ENCODE measurements around the gene OR10R2.
"Not testable (repeated sequence)": the region's sequence is repeated elsewhere in the genome, so short reads cannot be mapped to it uniquely, and the experiment has no call there.

Gene OR10R2, protein sequence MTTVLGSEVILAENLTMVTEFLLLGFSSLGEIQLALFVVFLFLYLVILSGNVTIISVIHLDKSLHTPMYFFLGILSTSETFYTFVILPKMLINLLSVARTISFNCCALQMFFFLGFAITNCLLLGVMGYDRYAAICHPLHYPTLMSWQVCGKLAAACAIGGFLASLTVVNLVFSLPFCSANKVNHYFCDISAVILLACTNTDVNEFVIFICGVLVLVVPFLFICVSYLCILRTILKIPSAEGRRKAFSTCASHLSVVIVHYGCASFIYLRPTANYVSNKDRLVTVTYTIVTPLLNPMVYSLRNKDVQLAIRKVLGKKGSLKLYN

DNA sequence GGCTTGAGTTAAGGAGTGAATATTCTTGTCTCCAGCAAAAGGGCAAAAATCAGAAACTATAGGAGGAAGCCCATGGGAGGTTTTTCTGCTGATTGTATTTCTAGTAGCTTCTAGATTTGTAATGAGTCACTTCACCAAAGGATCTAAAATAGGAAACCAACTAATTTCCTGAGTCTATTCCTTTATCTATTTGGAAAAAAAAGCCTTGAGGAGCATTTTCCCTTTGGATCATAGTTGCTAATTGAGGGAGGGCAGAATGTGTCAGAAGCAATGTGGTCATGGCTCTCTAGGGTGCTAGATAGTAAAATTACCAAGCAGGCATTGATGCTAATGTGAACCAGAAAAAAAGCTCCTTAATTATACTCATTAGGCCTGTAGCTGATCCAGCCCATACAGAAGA, at the start of gene OR10R2:
OR10R2 (plus strand) TSS at position 301 of the 400 bp plus-strand sequence. CDS start 106 bp downstream, outside the sequence.
- DNase-seq (ENCODE audit: low spot score): no peak

DNA sequence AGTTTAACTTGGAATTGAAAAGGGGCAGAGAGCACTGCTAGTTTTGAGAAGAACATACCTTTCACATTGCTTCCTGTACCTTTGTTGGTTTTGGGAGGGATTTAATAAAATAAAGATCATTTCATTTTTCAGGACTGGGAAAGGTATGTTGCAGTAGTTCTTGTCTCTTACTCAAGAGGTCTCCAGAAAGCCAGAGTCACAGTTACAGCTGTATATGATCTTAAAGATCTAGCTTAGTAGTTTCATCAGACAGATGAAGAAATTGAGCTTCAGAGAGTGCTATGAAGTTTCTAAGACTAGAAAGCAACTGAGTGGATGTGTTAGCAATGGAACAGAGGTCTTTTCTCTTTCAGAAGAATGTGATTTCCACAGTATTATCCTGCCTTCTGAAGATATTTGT, 47.0 kb upstream of the OR10R2 start:
- DNase-seq (ENCODE audit: low spot score): no peak

DNA sequence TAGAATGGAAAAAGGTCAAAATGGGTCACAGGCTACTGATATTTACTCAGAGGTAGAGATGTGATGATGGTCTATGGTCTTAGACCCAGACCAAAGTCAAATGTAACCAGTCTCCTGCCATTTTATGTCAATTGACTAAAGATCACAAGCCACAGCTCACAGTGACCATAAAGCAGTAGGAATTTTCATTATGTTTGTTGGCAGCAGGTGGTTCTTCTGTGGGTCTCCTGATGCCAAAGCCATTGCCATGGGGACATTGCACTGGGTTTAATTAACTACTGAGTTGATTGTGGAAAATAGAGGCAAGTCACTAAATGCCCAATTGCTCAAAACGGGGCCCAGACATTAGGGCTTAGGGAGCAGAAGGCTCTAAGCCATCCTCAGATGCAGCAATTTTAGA, 45.9 kb upstream of the OR10R2 start, which contains the start of gene OR10K2:
OR10K2 (minus strand) TSS at position 101 of the 400 bp plus-strand sequence. CDS start 5,371 bp downstream, outside the sequence.
- DNase-seq (ENCODE audit: low spot score): no peak

DNA sequence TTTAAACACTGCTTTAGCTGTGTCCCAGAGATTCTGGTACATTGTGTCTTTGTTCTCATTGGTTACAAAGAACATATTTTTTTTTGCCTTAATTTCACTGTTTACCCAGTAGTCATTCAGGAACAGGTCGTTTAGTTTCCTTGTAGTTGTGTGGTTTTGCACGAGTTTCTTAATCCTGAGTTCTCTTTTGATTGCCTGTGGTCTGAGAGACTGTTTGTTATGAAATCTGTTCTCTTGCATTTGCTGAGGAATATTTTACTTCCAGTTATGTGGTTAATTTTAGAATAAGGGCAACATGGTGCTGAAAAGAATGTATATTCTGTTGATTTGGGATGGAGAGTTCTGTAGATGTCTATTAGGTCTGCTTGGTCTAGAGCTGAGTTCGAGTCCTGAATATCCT, 41.9 kb upstream of the OR10R2 start:
- not testable (repeated sequence) for DNase-seq (ENCODE audit: low spot score)

DNA sequence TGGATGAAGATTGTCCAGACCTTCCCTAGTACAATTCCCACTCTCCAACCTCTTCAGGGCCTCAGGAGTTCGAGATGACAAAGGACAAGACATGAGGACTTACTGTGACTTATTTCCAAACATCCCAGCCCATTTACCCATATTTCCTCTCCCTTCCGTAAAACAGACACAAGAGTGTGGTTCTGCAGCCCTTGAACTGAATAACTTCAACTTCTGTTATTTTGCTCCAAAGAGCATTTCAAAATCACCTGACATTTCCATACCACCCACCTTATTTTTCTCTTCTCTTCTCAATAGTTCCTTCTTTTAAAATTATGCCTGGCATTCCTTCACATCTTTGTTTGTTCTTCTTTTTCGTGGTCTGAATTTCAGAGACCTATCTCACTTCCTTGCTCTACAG, 37.3 kb upstream of the OR10R2 start:
- no peak for DNase-seq (ENCODE audit: low spot score)

DNA sequence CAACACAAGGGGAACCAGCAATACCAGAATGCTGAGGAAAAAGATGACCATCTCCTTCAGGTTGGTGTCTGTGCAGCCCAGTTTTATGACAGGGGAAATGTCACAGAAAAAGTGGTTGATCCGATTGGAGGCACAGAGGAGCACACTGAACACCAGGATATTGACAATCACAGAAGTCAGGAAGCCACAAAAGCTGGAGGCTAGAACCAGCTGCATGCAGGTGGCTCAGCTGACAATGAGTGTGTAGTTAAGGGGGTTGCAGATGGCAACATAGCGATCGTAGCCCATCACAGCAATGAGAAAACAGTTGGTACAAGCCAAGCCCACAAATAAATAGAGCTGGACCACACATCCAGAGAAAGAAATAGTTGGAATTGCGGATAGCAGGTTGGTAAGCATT, 26.6 kb upstream of the OR10R2 start:
- no peak for DNase-seq (ENCODE audit: low spot score)

DNA sequence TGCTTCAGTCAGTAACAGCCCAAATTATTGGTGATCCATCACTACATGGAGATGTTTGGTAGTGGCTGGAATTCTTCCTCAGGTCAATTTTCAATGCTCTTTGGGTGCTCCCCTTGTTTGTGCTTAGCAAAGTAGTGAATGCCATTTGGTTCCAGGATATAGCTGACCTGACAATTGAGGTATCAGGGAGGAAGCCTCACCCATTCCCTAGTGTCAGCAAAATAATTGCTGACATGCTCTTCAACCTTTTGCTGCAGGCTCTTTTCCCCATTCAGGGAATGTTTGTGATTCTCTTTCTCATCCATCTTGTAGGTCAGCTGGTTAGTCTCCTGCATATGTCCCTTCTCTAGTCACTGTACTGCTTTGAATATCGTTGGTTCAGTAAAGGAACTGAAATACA, 17.5 kb upstream of the OR10R2 start:
- DNase-seq (ENCODE audit: low spot score): no peak

DNA sequence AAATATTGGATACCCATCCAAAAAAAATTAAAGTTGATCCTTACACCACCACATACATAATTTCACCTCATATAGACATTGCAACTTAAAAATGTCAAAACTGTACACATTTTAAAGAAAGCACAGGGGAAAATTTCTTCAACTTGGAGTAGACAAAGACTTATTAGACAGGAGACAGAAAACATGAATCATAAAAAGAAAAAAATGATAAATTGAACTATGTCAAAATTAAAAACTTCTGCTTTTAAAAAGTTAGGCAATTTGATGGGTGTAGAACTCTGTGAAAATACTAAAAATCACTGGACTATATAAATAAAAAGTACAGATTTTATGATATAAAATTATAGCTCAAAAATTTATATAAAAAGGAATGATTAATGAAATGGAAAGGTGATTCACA, 14.8 kb upstream of the OR10R2 start:
- DNase-seq (ENCODE audit: low spot score): no peak

DNA sequence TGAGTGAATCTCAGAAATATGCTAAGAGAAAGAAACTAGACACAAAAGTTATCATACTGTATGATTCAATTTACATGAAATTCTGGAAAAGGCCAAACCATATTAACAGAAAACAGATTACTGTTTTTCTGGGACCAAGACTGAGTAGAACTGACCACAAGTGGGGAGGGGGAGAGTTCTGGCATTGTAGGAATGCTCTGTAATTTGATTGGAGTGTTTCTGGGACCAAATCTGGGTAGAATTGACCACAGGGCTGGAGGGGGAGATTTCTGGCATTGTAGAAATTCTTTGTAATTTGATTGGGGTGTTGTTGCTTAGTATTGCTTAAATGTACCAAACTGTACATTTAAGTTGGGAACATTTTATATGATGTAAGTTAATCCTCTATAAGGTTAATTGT, 13.8 kb upstream of the OR10R2 start:
- no peak for DNase-seq (ENCODE audit: low spot score)

DNA sequence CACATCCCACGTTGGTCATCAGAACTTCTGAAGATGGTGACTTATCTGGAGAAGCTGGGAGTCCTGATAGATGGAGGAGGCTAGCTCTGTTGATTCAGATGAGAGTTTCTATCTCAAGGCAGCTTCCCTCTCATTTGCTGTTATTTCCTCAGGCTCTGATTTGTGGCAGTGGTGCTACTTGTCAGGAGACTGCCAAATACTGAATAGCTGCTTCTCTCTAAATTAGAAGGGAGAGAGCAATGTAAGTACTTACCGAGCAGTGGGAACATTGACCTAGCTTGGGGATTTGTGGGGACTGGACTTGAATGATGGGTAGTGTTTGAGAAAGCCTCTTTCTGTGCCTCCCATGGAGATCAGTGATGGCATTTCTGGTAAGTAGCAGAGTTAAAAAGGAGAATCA, 10.5 kb upstream of the OR10R2 start, which contains the start of gene OR10K1:
OR10K1 (plus strand) TSS at position 301 of the 400 bp plus-strand sequence. CDS start 3,728 bp downstream, outside the sequence.
- no peak for DNase-seq (ENCODE audit: low spot score)

DNA sequence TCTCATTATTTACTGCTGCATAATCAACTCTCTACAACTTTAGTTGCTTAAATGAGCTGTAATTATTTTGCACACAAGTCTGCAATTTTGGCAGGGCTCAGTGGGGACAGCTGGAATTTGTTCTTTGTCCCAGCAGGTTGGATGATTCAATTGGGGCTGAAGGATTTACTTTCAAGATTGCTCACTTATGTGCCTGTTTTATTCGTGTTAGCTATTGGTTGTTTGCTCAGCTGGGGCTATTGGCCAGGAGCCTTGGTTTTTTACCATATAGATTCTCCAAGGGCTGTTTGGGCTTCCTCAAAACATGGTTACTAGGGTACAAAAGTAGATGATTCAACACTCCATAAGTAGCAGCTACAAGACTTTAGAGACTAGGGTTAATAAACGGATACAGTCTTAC, 13.4 kb downstream of the OR10R2 start:
- no peak for DNase-seq (ENCODE audit: low spot score)

DNA sequence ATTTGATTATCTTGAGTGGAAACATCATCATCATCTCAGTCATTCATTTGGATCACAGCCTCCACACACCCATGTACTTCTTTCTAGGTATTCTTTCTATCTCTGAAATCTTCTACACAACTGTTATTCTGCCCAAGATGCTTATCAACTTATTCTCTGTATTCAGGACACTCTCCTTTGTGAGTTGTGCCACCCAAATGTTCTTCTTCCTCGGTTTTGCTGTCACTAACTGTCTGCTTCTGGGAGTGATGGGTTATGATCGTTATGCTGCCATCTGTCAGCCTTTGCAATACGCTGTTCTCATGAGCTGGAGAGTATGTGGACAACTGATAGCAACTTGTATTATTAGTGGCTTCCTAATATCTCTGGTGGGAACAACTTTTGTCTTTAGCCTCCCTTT, 19.3 kb downstream of the OR10R2 start:
- no peak for DNase-seq (ENCODE audit: low spot score)

DNA sequence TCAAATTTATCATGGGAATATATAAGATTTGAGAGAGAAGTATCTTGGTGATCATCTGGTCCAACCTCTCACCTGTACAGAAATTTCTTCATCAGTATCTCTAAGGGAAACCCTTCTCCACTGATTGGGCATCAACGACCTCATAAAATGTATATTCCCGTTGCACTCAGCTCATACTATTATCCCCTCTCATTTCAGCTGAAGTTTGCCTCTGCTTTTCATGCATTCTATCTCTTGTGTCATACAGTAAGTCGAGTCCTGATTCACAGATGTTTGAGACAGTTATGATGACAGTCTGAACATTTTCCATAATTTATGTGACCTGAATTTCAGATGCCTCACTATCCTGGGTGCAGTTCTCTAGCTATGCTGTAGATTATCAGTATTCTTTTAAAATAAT, 21.0 kb downstream of the OR10R2 start:
- DNase-seq (ENCODE audit: low spot score): no peak

DNA sequence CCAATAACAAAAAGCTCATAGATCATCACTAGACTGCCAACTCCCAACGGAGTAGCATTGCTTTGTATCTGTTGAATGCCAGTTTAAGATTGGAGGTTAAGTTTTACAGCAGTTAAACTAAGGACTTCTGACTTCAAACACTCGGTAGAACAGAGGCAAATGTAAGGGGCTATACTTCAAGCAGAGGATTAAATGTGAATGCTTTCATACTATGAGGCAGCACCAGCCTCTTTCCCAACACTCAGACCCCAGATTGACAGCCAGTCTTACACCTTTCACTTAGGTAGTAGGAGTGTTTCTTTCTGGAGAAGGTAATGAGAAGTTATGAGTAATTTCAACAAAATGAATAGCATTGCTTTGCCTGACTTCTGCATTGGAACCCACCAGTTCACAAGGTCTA, 22.8 kb downstream of the OR10R2 start:
- DNase-seq (ENCODE audit: low spot score): no peak

DNA sequence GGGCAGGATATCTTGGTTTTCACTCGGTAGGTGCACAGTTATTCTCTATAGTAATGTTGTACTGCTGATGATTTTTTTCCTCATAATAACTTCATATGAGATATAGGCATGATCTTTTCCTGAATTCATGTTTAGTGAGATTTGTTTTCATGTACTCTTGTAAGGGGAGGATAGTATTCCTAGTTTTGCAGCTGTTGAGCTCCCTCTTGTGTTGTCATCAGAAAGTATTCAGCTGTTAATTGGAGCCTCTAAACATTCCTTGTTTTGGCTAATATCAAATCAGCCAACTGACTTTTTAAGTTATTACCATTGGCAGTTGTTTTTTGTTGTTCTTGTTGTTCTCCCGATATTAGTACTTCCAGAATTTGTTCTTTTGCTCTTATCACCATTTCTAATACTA, 24.4 kb downstream of the OR10R2 start:
- DNase-seq (ENCODE audit: low spot score): no peak

DNA sequence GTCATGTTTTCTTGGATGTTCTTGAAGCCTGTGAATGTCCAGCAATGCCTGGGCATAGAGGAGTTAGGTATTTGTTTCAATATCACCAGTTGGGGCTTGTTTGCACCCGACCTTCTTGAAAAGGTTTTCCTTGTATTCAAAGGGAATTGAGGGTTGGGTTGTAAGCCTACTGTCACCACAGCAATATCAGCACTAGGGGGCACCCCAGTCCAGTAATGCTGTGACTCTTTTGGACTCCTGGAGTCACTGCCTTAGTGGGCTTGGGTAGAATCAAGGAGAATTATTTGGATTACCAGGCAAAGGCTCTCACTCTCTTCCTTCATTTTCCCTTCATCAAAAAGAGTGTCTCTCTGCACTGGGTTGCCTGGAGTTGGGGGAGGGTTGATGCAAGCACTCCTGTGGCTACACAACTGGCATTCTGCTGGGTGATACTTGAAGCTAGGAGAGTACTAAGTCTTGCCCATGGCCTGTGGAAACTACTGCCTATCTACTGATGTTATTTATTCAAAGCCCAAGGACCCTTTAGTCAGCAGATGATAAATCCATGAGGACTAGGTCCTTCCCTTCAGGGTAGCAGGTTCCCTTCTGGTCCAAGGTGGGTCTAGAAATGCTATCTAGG, 34.5 kb downstream of the OR10R2 start:
- no peak for DNase-seq (ENCODE audit: low spot score)

DNA sequence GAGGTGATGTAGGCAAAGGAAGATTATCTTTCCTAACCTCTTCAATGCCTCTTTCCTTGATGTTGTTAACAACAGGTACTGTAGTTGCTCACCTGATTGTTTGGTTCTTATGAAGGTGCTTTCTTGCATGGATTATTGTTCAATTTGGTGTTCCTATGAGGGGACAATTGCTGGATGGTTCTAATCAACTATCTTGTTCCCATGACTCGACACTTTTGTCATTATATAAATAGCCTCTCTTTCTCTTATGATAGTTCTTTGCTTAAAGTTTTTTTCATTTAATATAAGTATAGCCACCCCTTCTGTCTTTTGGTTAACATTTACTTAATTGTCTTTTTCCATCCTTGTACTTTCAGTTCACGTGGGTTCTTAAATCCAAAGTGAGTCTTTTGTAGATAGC, 35.5 kb downstream of the OR10R2 start:
- DNase-seq (ENCODE audit: low spot score): no peak

DNA sequence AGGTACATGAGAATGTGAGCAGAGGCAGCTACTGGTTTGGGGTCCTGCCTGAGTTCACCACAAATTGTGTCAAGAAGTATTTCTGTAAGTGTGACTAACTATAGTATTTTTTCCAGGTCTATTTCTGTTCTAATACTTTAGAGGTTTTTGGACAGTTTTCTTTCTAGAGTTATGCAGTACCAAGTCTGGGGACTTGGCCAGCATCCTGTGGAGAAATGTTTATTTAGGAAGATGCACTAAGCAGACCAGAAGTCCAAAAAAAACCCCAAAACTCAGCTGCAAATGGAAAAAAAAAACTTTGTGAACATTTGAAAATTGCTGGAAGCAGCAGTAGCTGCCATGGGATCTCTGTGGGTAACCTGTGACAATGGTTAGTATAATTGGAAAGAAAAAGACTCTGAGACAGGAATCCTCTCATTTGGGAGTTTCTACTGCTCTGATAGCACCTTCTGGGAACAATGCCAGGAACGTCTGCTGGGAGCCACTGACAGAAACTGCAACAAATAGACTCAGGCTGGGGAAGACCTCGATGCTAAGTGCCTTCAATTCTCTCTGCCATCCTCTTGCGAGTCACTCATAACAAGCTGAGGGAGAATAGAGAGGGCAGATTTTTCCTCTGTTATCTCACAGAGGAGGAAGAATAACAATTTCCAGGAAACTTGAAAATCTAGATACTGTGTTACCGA, 37.6 kb downstream of the OR10R2 start:
- DNase-seq (ENCODE audit: low spot score): no peak

DNA sequence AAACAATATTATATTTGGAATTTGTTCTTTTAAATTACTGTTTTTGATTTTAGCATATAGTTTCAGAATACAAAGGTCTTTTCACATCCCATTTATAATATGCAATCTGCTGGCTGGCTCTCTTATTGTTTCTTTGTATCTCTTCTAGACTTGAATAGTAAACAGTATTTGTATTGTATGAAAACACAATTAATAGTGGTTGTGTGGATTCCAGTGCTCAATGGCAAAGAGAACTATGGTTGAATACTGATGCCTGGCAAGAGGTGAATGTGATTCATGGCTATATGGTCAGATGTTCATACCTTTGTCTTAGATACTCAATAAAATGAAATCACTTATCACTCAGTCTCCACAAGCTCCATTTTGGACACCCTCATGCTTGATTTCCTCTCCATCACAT, 44.9 kb downstream of the OR10R2 start:
- DNase-seq (ENCODE audit: low spot score): no peak

DNA sequence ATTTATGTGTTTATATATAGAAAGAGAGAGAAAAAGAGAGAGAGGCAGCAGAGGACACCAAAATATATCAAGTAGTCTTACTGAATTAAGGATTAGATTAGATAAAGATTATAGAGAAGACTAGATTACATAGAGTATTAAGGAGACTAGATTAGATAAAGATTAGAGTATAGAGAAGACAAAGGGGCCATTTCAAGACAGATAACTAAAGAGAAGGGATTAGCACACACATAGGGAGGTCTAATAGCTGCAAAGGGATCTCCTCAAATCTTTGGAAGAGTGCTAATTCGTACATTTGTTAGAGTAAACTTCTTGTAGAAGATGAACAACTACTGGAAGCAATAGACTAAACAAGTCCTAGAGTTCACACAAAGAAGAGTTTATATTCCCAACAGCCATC, 48.0 kb downstream of the OR10R2 start:
- DNase-seq (ENCODE audit: low spot score): no peak

DNA sequence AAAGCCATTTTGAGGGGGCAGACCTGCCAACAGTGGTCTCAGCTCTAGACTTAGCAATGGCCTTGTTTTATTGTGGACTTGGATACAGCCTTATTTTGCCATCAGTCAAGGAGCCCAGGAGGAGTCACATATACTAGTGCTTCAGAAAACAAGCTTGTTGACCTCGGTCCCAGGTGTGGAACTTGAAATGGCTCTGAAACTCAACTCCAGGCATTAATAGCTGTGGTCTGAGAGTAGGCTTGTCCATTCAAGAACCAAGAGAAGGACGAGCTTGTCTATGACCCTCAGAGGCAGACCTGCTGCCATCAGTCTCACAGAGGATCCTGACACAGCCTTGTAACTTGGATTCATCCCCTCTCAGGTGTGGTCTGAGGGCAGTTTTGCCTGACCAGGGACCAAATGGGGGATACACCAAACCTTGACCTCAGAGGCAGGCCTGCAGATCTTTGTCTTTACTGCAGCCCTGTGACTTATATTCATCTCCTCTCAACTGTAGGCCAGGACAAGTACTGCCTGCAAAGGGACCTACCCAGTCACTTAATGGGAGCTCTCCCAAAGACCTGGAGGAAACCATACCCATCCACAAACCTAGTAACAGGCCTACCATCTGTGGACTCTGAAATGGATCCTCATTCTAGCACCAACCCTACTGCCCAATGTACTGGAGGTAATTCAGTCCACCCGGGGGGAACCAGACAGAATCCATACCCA, 49.1 kb downstream of the OR10R2 start:
- no peak for DNase-seq (ENCODE audit: low spot score)

DNA sequence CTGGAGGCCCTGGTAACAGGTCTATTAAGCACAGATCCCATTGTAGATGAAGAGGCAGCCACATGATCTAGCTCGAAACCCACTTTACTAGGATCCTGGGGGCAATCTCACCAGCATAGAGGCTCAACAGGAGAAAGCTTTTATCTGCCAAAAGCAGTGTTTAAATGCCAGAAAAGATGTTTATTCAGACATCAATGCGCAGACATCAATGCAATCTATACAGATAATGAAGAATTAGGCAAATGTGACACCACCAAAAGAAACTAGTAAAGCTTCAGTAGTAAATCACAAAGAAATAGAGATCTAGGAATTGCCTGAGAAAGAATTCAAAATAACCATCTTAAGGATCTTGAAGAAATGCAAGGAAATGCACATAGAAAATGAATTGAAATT, 49.6 kb downstream of the OR10R2 start:
- DNase-seq (ENCODE audit: low spot score): no peak
